ENCODE measurements around the gene ANGPT4.
A peak's percentile ranks its signal among the peaks of the same experiment; 100 is the strongest.

The ANGPT4 gene

DNA sequence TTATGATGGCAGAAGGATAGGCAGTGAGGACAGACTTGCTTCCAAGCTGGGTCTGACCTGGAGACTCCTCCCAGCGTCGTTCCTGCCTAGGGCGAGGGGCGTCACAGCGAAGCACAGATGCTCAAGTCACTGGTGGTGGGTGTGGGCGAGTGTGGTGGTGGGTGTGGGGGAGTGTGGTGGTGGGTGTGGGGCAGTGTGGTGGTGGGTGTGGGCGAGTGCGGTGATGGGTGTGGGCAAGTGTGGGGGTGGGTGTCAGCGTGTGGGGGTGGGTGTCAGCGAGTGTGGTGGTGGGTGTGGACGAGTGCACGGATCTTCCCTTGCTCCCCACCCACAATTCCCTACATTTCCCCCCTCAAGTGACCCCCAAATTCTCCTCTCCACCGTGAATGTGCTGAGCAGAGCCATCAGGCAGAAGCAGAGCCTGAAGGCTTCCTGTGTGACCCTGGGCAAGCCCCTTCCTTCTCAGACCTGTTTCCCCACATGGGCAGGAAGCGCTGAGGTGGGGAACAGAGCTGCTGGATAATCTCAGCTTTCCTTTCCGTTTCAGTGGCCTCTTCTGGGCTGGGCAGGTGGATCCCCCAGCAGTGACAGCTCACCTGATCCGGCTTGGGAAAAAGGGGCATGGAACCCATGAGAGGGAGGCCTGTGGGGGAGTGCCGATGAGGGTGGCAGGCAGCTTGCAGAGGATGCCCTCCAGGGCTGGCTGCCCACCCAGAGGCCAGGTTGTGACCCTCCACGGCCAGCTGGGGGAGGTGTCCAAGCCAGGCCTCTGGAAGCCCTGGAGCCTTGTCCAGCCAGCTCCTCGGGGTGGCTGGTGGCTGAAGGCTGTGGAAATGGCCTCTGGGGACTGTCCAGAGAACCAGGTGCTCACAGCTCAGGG, 43.0 kb upstream of the ANGPT4 start:
- TF ChIP-seq, protein P1, sequence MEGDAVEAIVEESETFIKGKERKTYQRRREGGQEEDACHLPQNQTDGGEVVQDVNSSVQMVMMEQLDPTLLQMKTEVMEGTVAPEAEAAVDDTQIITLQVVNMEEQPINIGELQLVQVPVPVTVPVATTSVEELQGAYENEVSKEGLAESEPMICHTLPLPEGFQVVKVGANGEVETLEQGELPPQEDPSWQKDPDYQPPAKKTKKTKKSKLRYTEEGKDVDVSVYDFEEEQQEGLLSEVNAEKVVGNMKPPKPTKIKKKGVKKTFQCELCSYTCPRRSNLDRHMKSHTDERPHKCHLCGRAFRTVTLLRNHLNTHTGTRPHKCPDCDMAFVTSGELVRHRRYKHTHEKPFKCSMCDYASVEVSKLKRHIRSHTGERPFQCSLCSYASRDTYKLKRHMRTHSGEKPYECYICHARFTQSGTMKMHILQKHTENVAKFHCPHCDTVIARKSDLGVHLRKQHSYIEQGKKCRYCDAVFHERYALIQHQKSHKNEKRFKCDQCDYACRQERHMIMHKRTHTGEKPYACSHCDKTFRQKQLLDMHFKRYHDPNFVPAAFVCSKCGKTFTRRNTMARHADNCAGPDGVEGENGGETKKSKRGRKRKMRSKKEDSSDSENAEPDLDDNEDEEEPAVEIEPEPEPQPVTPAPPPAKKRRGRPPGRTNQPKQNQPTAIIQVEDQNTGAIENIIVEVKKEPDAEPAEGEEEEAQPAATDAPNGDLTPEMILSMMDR (IDR thresholded peaks at IDR 0.05; ENCODE audit: control insufficient read depth, insufficient read depth, low read depth, low read length, missing control alignments): no peak
- no peak overlapping the region for H3K4me3 ChIP-seq (ENCODE audit: control insufficient read depth, low read depth, low read length)
- no peak for DNase-seq (ENCODE audit: low read depth)

DNA sequence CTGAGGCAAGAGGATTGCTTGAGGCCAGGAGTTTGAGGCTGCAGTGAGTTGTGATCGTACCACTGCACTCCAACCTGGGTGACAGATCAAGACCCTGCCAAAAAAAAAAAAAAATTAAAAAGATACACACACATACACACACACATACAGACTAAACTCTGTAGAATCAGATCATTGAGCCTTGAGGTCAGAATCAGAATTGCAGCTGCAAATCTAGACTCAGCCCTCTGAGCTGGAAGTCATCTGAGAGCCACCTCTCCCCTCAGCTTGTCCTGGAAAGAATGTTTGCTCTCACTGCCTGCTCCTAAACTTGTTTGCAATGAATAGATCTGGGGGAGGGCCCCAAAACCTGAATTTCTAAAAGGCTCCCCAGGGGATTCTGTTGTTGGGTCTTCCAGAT, 41.4 kb upstream of the ANGPT4 start:
- H3K4me3 ChIP-seq (ENCODE audit: control insufficient read depth, low read depth, low read length): no peak overlapping the region
- DNase-seq (ENCODE audit: low read depth): no peak
- TF ChIP-seq, protein P1 (IDR thresholded peaks at IDR 0.05; ENCODE audit: control insufficient read depth, insufficient read depth, low read depth, low read length, missing control alignments): no peak

DNA sequence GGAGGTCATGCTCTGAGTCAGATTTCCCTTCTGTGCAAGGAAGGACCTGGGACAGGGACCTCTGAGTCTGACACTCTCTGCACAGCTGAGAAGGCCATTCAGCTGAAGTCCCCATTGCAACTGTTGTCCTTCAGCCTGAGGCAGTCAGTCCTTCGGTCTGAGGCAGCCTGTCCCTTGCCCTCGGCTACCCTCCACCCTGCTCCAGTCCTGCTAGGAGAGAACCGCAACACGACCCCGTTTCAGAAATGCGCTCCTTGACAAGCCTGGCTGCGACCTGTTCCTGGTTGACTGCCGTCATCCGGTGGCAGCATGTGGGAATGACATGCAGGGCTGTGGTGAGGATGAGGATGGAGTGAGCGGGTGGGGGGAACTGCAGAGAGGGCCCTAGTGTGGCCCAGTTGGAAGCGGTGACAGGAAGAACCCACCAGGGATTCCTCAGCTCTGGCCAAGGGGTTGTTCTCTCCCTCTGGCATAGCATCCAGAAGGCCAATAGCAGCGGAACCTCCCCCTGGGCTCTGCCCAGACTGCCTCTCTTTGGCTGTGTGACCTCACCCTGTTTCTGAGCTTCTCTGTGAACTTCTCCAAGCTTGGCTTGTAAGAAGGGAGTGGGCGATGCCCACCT, 40.3 kb upstream of the ANGPT4 start:
- H3K4me3 ChIP-seq (ENCODE audit: control insufficient read depth, low read depth, low read length): no peak overlapping the region
- no peak for DNase-seq (ENCODE audit: low read depth)
- TF ChIP-seq, protein P1 (IDR thresholded peaks at IDR 0.05; ENCODE audit: control insufficient read depth, insufficient read depth, low read depth, low read length, missing control alignments): peak; percentile 99

DNA sequence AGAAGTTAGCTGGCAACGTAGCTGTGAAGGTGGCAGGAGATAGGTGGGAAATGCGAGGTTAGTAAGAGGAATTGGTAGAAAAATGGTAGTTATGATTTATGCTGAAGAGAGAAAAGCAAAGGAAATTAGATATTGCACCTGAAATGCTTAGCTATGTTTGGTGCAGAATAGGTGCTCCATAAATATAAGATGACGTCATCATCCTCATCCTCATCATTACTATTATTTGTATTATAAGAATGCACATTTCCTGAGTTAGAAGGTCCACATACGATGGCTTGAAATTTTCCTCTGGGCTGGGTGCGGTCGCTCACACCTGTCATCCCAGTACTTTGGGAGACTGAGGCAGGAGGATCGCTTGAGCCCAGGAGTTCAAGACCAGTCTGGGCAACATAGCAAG, 39.5 kb upstream of the ANGPT4 start:
- TF ChIP-seq, protein P1 (IDR thresholded peaks at IDR 0.05; ENCODE audit: control insufficient read depth, insufficient read depth, low read depth, low read length, missing control alignments): no peak

DNA sequence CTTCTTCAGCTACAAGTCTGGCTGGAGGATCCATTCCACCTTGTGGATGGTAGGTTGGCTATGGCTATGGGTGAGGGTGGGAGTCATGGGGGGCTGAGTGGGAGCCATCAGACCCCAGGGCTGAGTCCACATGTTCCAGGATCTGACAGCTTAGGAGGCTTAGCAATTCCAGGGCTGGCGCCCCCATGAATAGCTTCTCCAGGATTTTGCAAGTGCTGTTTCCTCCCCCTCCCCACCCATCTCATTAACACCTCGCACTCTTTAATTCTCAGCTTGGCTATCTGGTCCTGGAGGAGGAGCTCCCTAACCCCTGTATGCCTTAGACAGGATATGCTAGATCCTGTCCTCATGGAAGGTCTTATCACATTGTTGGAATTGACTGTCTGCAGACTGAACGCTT, 39.0 kb upstream of the ANGPT4 start:
- TF ChIP-seq, protein P1 (IDR thresholded peaks at IDR 0.05; ENCODE audit: control insufficient read depth, insufficient read depth, low read depth, low read length, missing control alignments): no peak
- no peak for DNase-seq (ENCODE audit: low read depth)
- no peak overlapping the region for H3K4me3 ChIP-seq (ENCODE audit: control insufficient read depth, low read depth, low read length)

More for the DNA sequence above, 39.5 kb upstream of the ANGPT4 start:
- no peak for DNase-seq (ENCODE audit: low read depth)
- H3K4me3 ChIP-seq (ENCODE audit: control insufficient read depth, low read depth, low read length): no peak overlapping the region

DNA sequence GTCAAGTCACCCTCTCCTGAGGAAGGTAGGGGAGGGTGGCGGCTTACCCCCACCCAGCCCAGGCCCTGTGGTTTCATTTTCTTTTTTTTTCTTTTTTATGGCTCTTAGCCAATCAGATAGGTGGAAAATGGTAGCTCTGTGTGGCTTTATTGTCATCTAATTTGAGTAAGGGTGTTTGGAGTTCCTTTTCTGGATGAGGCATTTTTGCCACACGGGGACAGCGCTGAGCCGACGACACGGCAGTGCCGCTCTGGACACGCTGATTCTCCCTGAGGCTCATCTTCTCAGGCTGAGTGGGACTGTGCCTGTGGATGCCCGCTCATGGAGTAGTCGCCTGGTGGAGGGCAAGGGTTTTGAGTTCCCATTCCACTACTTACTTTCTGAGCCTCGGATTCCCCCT, 37.6 kb upstream of the ANGPT4 start:
- no peak for DNase-seq (ENCODE audit: low read depth)
- TF ChIP-seq, protein P1 (IDR thresholded peaks at IDR 0.05; ENCODE audit: control insufficient read depth, insufficient read depth, low read depth, low read length, missing control alignments): peak; percentile 47
- H3K4me3 ChIP-seq (ENCODE audit: control insufficient read depth, low read depth, low read length): no peak overlapping the region

All from AG09309 (cell line).